ENCODE measurements around the gene NES. TPM values are rescaled to one million over a fixed set of nuclear protein-coding genes. Genes with fewer than 3 reads are reported as not detected.

NES gene
- total and polyA plus RNA-seq, 2 of the 8 experiments (the other 6 are each of a cell fraction or from before 2014, with no cell fraction given) = 13.3 to 135 TPM

GRCh38 chr1:156641761-156642264, 35.4 kb downstream of the NES start, which contains the start of gene BCAN:
Gene BCAN, plus strand, starts transcription at chr1:156642117. Its CDS starts 3,938 bp downstream, at chr1:156646055.
- no peaks in the 10 kb centered on the region for H3K79me1 ChIP-seq (ENCODE audit: low read depth, low read length)
- no peak within 1 kb of the TSS for H3K23ac ChIP-seq (ENCODE audit: insufficient read length)
- peak within 1 kb of the TSS; percentile 26 to 72 (median 53) for H3K4me3 ChIP-seq (ENCODE audit: extremely low read depth in 1 of 4, insufficient read depth in 2 of 4, low read depth in 3 of 4, low read length in 4 of 4)
- peak within 1 kb of the TSS in 1 of 4 experiments; percentile 54; a peak in 2 of 7 replicates for H3K9ac ChIP-seq (replicated peaks in 1 of 4; ENCODE audit: extremely low read depth in 1 of 4, low read depth in 3 of 4, low read length in 3 of 4)
- H2AFZ ChIP-seq (ENCODE audit: low read length) = no peak within 1 kb of the TSS
- no peaks in the 10 kb centered on the region for H3K9me3 ChIP-seq (ENCODE audit: insufficient read depth in 2 of 2, low read depth in 1 of 2, low read length in 1 of 2)
- WGBS, 2 experiments (ENCODE audit: extremely low coverage in 1 of 2, insufficient coverage in 1 of 2, insufficient read length in 1 of 2, insufficient replicate concordance in 2 of 2, low coverage in 1 of 2, low lambda C conversion rate in 2 of 2, missing lambda C conversion rate in 1 of 2) = 2% methylated on average over 14 of the region's 46 CpGs; no CpG with 5 or more reads in 1 of the 2 experiments
- H3K4me1 ChIP-seq (replicated peaks in 1 of 4; ENCODE audit: control insufficient read depth in 3 of 4, insufficient read depth in 4 of 4, low read length in 3 of 4) = peaks cover 5 to 22% (median 15%) of the 10 kb centered on the region in 4 experiments
- H4K8ac ChIP-seq (ENCODE audit: extremely low read depth, insufficient read depth, low read length) = peak within 1 kb of the TSS; percentile 62; the same call in 1 of the 2 replicates
- H2BK120ac ChIP-seq (replicated peaks; ENCODE audit: low read depth, low read length) = no peak within 1 kb of the TSS
- no peak within 1 kb of the TSS for H2BK15ac ChIP-seq (ENCODE audit: low read length)
- H4K5ac ChIP-seq (ENCODE audit: insufficient read length, low read depth, low read length) = no peak within 1 kb of the TSS
- FAIRE-seq (no peak), DNase-seq (ENCODE audit: low read depth in 1 of 2, low spot score in 2 of 2) (peak in 1 of 2 experiments; percentile 80)
- CTCF ChIA-PET (ENCODE audit: partially characterized antibody) = interaction anchor here (0.6 to 43.0 kb wide), 10 partner anchors 10 to 156 kb away, joined by 3 to 868 read pairs (median 13); partner anchors contain the start of genes CRABP2, HAPLN2 and NES
- peaks cover 0 to 4% of the 10 kb centered on the region in 2 experiments for H4K20me1 ChIP-seq (replicated peaks in 1 of 2; ENCODE audit: control insufficient read depth in 1 of 2, insufficient read depth in 2 of 2, low read length in 2 of 2)
- POLR2A ChIA-PET (ENCODE audit: partially characterized antibody) = interaction anchor here (0.7 to 3.6 kb wide), 9 partner anchors 11 to 186 kb away, joined by 3 to 13 read pairs (median 4); partner anchors contain the start of gene HDGF
- peak within 1 kb of the TSS; percentile 77 to 95 for H3K4me2 ChIP-seq (ENCODE audit: insufficient read depth in 1 of 2, low read depth in 2 of 2, low read length in 2 of 2)
- H3K4ac ChIP-seq (replicated peaks; ENCODE audit: insufficient read length, low read depth, low read length) = no peak within 1 kb of the TSS
- no peak for TF ChIP-seq ASH2L (IDR thresholded peaks at IDR 0.05; ENCODE audit: low read length)
- peak; percentile 53 for TF ChIP-seq TBP (IDR thresholded peaks at IDR 0.05; ENCODE audit: low read depth, low read length)
- TF ChIP-seq SIN3A (conservative IDR thresholded peaks at IDR 0.05 in 1 of 2, IDR thresholded peaks at IDR 0.05 in 1 of 2; ENCODE audit: low read depth in 1 of 2, low read length in 2 of 2) = peak in 1 of 2 experiments; percentile 51; a peak in 1 of 4 replicates
- TF ChIP-seq KDM4A (IDR thresholded peaks at IDR 0.05; ENCODE audit: low read depth, low read length, severe bottlenecking) = peak; percentile 21
- no peak; the same call in 1 of the 2 replicates for TF ChIP-seq RBBP5 (IDR thresholded peaks at IDR 0.05; ENCODE audit: borderline replicate concordance, low read depth, low read length)
- no peak within 1 kb of the TSS for H2BK20ac ChIP-seq (ENCODE audit: low read length)
- peaks cover 12% of the 10 kb centered on the region; the same call in 1 of the 2 replicates for H3K23me2 ChIP-seq (ENCODE audit: low read depth, low read length)
- no peak within 1 kb of the TSS; the same call in 1 of the 2 replicates for H2BK5ac ChIP-seq (ENCODE audit: low read depth, low read length)
- no peak within 1 kb of the TSS for H3K56ac ChIP-seq (replicated peaks; ENCODE audit: insufficient read length, low read depth, low read length)
- no peak within 1 kb of the TSS for H3K14ac ChIP-seq (ENCODE audit: insufficient read length)
- H3K27ac ChIP-seq (ENCODE audit: low read depth, low read length) = no peak within 1 kb of the TSS
- H4K91ac ChIP-seq (replicated peaks; ENCODE audit: insufficient read length, low read length) = no peak within 1 kb of the TSS
- H3K79me2 ChIP-seq (ENCODE audit: control insufficient read depth in 1 of 2, insufficient read depth in 2 of 2, low read length in 2 of 2) = no peaks in the 10 kb centered on the region
- peak within 1 kb of the TSS; percentile 67 for H3K18ac ChIP-seq (ENCODE audit: extremely low read depth, low read length)
- H3K27me3 ChIP-seq (replicated peaks in 1 of 4; ENCODE audit: control insufficient read depth in 3 of 4, extremely low read depth in 1 of 4, insufficient read depth in 3 of 4, low read length in 3 of 4) = peaks cover 11 to 83% (median 63%) of the 10 kb centered on the region in 4 experiments
- no peak within 1 kb of the TSS; the same call in 1 of the 2 replicates for H2AK5ac ChIP-seq (ENCODE audit: low read depth, low read length)
- H2BK12ac ChIP-seq (ENCODE audit: low read depth, low read length) = peak within 1 kb of the TSS; percentile 50; the same call in 1 of the 2 replicates
- H3K36me3 ChIP-seq (ENCODE audit: control insufficient read depth in 2 of 4, insufficient read depth in 4 of 4, low read length in 3 of 4) = no peaks in the 10 kb centered on the region
